Thyroid gland (tissue), 4 donors: ENCODE measurements around the gene RNPEPL1. TPM values are rescaled to one million over a fixed set of nuclear protein-coding genes. Genes with fewer than 3 reads are reported as not detected.

Source experiments
- DNase-seq, 2 donors: peaks; one replicate each; pipeline ENCODE4 v3.0.0-alpha.2; 2019
- H3K27ac ChIP-seq, 3 donors: fragments of 200-600 bp; sonication (generic); 1 replicate in 2 of 3; 2 replicates in 1 of 3; pipeline ENCODE4 v1.5.1; 2016 to 2019; ENCODE audit warnings: mild to moderate bottlenecking in 1 of 3, moderate library complexity in 1 of 3
- H3K27me3 ChIP-seq: fragments of 200-600 bp; sonication (generic); one replicate; pipeline ENCODE4 v1.5.1; 2019
- H3K36me3 ChIP-seq, 2 donors: fragments of 200-600 bp; sonication (generic); one replicate each; pipeline ENCODE4 v1.5.1; 2016 to 2019
- H3K4me1 ChIP-seq, 2 donors: fragments of 200-600 bp; sonication (generic); one replicate each; pipeline ENCODE4 v1.5.1; 2017 to 2019
- H3K4me3 ChIP-seq, 3 donors: fragments of 200-600 bp; sonication (generic); replicated peaks in 1 of 3; 1 replicate in 2 of 3; 2 replicates in 1 of 3; pipeline ENCODE4 v1.5.1; 2016; ENCODE audit warnings: mild to moderate bottlenecking in 1 of 3
- H3K9me3 ChIP-seq: fragments of 200-600 bp; sonication (generic); one replicate; pipeline ENCODE4 v1.5.1; 2017
- CTCF ChIP-seq, 6 experiments: fragments of 200-600 bp in 3 of 6; fragments of 450-650 bp in 3 of 6; sonication (generic) in 3 of 6; IDR thresholded peaks; one replicate each; pipeline ENCODE4 v1.5.1; 2016 to 2019; ENCODE audit warnings: antibody characterized with exemption in 6 of 6, mild to moderate bottlenecking in 2 of 6, inconsistent platforms in 1 of 6, moderate library complexity in 1 of 6
- POLR2A ChIP-seq, 2 donors: fragments of 450-650 bp; IDR thresholded peaks; one replicate each; pipeline ENCODE4 v1.6.1; 2017; ENCODE audit warnings: antibody characterized with exemption in 2 of 2, mild to moderate bottlenecking in 2 of 2, moderate library complexity in 1 of 2
- WGBS, 2 donors: methylation state at CpG; one replicate each; pipeline ENCODE4 v1.1.5; 2017; 5-methylcytosine and 5-hydroxymethylcytosine counted together
- intact Hi-C: fragments of 100-400 bp; cut with DNase I; formaldehyde crosslinking; loops from one replicate; pipeline ENCODE4 v1.15.1; 2023
- total RNA-seq, 4 donors: library from RNA; depleted of rRNA; stranded (reverse); fragments of >200 nt; gene quantifications; one replicate each; pipeline ENCODE4 v1.2.3, GENCODE V29; 2016

RNPEPL1 gene
- total RNA-seq, 4 donors from 2014 or later: 20.0 to 45.5 (median 37.3) TPM

- Histone ChIP-seq H3K4me3 (no peak overlapping the region), H3K27ac (no peak overlapping the region), H3K9me3 (no peaks in the 10 kb centered on the region), H3K36me3 (no peaks in the 10 kb centered on the region), H3K4me1 (peaks cover 0 to 8% of the 10 kb centered on the region in 2 donors), H3K27me3 (no peaks in the 10 kb centered on the region)
- WGBS, 2 donors: 39 to 45% methylated on average over 30 to 33 of the region's 37 CpGs
- DNase-seq: peak; percentile 52 to 54
- intact Hi-C loops: no loop called here
- TF ChIP-seq POLR2A (IDR thresholded peaks at IDR 0.05) (no peak), CTCF (IDR thresholded peaks at IDR 0.05) (no peak)
Observed at GRCh38 chr2:240622531-240623235, 54.4 kb downstream of the RNPEPL1 start.

GRCh38 chr2:240623531-240624010, 55.3 kb downstream of the RNPEPL1 start:
- intact Hi-C loops: no loop called here
- TF ChIP-seq CTCF (IDR thresholded peaks at IDR 0.05) (no peak), POLR2A (IDR thresholded peaks at IDR 0.05) (no peak)
- no peak overlapping the region for H3K27ac ChIP-seq

GRCh38 chr2:240624011-240624949, 56.0 kb downstream of the RNPEPL1 start:
- intact Hi-C loops: no loop called here
- no peaks in the 10 kb centered on the region for H3K9me3 ChIP-seq
- peak in 1 of 2 donors; percentile 0 for DNase-seq

More at GRCh38 chr2:240623531-240624010, 55.3 kb downstream of the RNPEPL1 start:
- DNase-seq: peak in 1 of 2 donors; percentile 0
- no peaks in the 10 kb centered on the region for H3K9me3 ChIP-seq
- H3K4me1 ChIP-seq: peaks cover 0 to 8% of the 10 kb centered on the region in 2 donors
- no peak overlapping the region for H3K4me3 ChIP-seq
- 82 to 83% methylated on average over 7 of the region's 10 CpGs for WGBS, 2 donors
- no peaks in the 10 kb centered on the region for H3K27me3 ChIP-seq
- no peaks in the 10 kb centered on the region for H3K36me3 ChIP-seq

GRCh38 chr2:240624950-240625621, 56.8 kb downstream of the RNPEPL1 start, which contains the start of gene GPR35:
GPR35 (plus strand) TSS chr2:240625480; CDS start chr2:240629953, 4,473 bp downstream.
- Histone ChIP-seq H3K36me3 (no peaks in the 10 kb centered on the region), H3K4me3 (no peak within 1 kb of the TSS), H3K9me3 (no peaks in the 10 kb centered on the region), H3K27ac (no peak within 1 kb of the TSS), H3K4me1 (no peaks in the 10 kb centered on the region), H3K27me3 (no peaks in the 10 kb centered on the region)
- DNase-seq: peak in 1 of 2 donors; percentile 2
- WGBS, 2 donors: 69 to 70% methylated on average over 10 to 22 of the region's 23 CpGs
- intact Hi-C loops: no loop called here
- no peak for TF ChIP-seq POLR2A (IDR thresholded peaks at IDR 0.05)
- TF ChIP-seq CTCF (IDR thresholded peaks at IDR 0.05): no peak

More at GRCh38 chr2:240624011-240624949, 56.0 kb downstream of the RNPEPL1 start:
- Histone ChIP-seq H3K4me3 (no peak overlapping the region), H3K4me1 (peaks cover 0 to 3% of the 10 kb centered on the region in 2 donors), H3K27me3 (no peaks in the 10 kb centered on the region), H3K27ac (no peak overlapping the region), H3K36me3 (no peaks in the 10 kb centered on the region)
- TF ChIP-seq POLR2A (IDR thresholded peaks at IDR 0.05): no peak
- TF ChIP-seq CTCF (IDR thresholded peaks at IDR 0.05): no peak
- 72 to 76% methylated on average over 13 to 19 of the region's 24 CpGs for WGBS, 2 donors
